GM12878 (cell line): ENCODE measurements around the gene STXBP3. TPM values are rescaled to one million over a fixed set of nuclear protein-coding genes. Genes with fewer than 3 reads are reported as not detected.

ENCODE experiments used
- ATAC-seq: fragments of 200-7000 bp; cut with Tn5 transposase; 3 replicates; pipeline ENCODE4 v1.9.1; 2020; ENCODE audit warnings: mild to moderate bottlenecking, moderate library complexity
- BruUV-seq: library from RNA; stranded (reverse); fragments of 400-500 nt; replicated peaks from 2 replicates; lab custom pipeline; 2021; lab: Mats Ljungman, UMichigan
- CTCF ChIA-PET: fragments of 300-600 bp; sonication (Branson Sonifier 250); formaldehyde crosslinking; extraction: SDS; loops from one replicate; lab custom pipeline; 2021; ENCODE audit warnings: inconsistent platforms; lab: Yijun Ruan, JAX
- POLR2A ChIA-PET: fragments of 350-600 bp; formaldehyde crosslinking; extraction: SDS; loops from one replicate; lab custom pipeline; 2021; ENCODE audit warnings: inconsistent platforms; lab: Charles Lee
- RAD21 ChIA-PET: fragments of 300-600 bp; sonication (Branson Sonifier 250); formaldehyde crosslinking; loops from one replicate; lab custom pipeline; 2023; ENCODE audit warnings: antibody characterized with exemption; ENCODE audit not compliant: unreplicated experiment; lab: Charles Lee
- SMC1A ChIA-PET: fragments of 300-600 bp; sonication (Branson Sonifier 250); formaldehyde crosslinking; loops from one replicate; lab custom pipeline; 2023; ENCODE audit not compliant: unreplicated experiment, uncharacterized antibody; lab: Charles Lee
- DNase-seq: peaks from one replicate; pipeline ENCODE4 v3.0.0-alpha.2; 2011; ENCODE audit warnings: low read depth, low spot score
- FAIRE-seq: peaks from 3 replicates; lab custom pipeline; 2011; peaks lifted over from hg19 to GRCh38; lab: Jason Lieb, UNC
- H2AFZ ChIP-seq: 2 replicates; pipeline ENCODE4 v1.6.0; 2011; ENCODE audit warnings: low read depth, low read length, control low read depth; ENCODE audit not compliant: control insufficient read depth
- H3K27ac ChIP-seq: 2 replicates; pipeline ENCODE4 v1.5.1; 2011; ENCODE audit warnings: control low read depth; ENCODE audit not compliant: control insufficient read depth, insufficient read depth
- H3K27me3 ChIP-seq, 2 experiments: replicated peaks in 1 of 2; 2 replicates each; pipeline versions ENCODE4 v1.6.0 to v1.6.1; 2011; ENCODE audit warnings: low read length in 1 of 2; ENCODE audit not compliant: control insufficient read depth in 2 of 2, insufficient read depth in 2 of 2
- H3K36me3 ChIP-seq, 2 experiments: 2 replicates each; pipeline ENCODE4 v1.5.1; 2011; ENCODE audit warnings: low read length in 1 of 2; ENCODE audit not compliant: control insufficient read depth in 2 of 2, insufficient read depth in 2 of 2
- H3K4me1 ChIP-seq: 2 replicates; pipeline ENCODE4 v1.6.1; 2011; ENCODE audit warnings: mild to moderate bottlenecking, low read length, moderate library complexity, mixed read lengths; ENCODE audit not compliant: control insufficient read depth, insufficient read depth
- H3K4me2 ChIP-seq: 2 replicates; pipeline ENCODE4 v1.6.0; 2011; ENCODE audit warnings: control low read depth; ENCODE audit not compliant: control insufficient read depth, insufficient read depth
- H3K4me3 ChIP-seq: fragments of 200-600 bp; sonication (generic); 2 replicates; pipeline ENCODE4 v1.5.1; 2016
- H3K79me2 ChIP-seq: 2 replicates; pipeline ENCODE4 v1.6.0; 2011; ENCODE audit warnings: low read length; ENCODE audit not compliant: control insufficient read depth, insufficient read depth
- H3K9ac ChIP-seq: 2 replicates; pipeline ENCODE4 v1.8.0; 2011; ENCODE audit warnings: low read length, control low read depth, mixed read lengths; ENCODE audit not compliant: control insufficient read depth, insufficient read depth
- H3K9me3 ChIP-seq: replicated peaks from 3 replicates; pipeline ENCODE4 v1.5.1; 2011; ENCODE audit warnings: mild to moderate bottlenecking, low read length; ENCODE audit not compliant: control insufficient read depth, insufficient read depth
- H4K20me1 ChIP-seq: 2 replicates; pipeline ENCODE4 v1.6.0; 2011; ENCODE audit not compliant: control insufficient read depth, insufficient read depth
- CBX3 ChIP-seq: fragments of 200-600 bp; sonication (generic); IDR thresholded peaks from 2 replicates; pipeline ENCODE4 v1.6.1; 2016; ENCODE audit warnings: low read depth, borderline replicate concordance
- CBX5 ChIP-seq: sonication (generic); IDR thresholded peaks from 2 replicates; pipeline ENCODE4 v1.6.1; 2016; ENCODE audit warnings: low read depth, moderate library complexity, mild to moderate bottlenecking, inconsistent platforms
- CTCF ChIP-seq, 3 experiments: IDR thresholded peaks in 2 of 3; conservative IDR thresholded peaks in 1 of 3; 2 replicates each; pipeline ENCODE4 v1.5.1; 2011; ENCODE audit warnings: low read depth in 3 of 3, low read length in 3 of 3, mild to moderate bottlenecking in 3 of 3, control low read depth in 2 of 3, moderate library complexity in 2 of 3, inconsistent platforms in 1 of 3, mixed read lengths in 1 of 3; ENCODE audit not compliant: control insufficient read depth in 2 of 3, insufficient read depth in 1 of 3; ENCODE audit errors: extremely low read depth in 1 of 3
- MTA2 ChIP-seq: fragments of 450-650 bp; IDR thresholded peaks from 2 replicates; pipeline ENCODE4 v1.6.1; 2016; ENCODE audit warnings: low read depth, mild to moderate bottlenecking, moderate library complexity
- MYB ChIP-seq: fragments of 150-350 bp; IDR thresholded peaks from 2 replicates; pipeline ENCODE4 v1.6.1; 2014; ENCODE audit warnings: mild to moderate bottlenecking, low read depth, low read length, borderline replicate concordance
- NKRF ChIP-seq: fragments of 450-650 bp; conservative IDR thresholded peaks from 2 replicates; pipeline ENCODE4 v1.6.1; 2017; ENCODE audit warnings: mild to moderate bottlenecking, moderate library complexity
- PKNOX1 ChIP-seq: fragments of 450-650 bp; IDR thresholded peaks from 2 replicates; pipeline ENCODE4 v1.6.1; 2016; ENCODE audit warnings: mild to moderate bottlenecking
- RAD21 ChIP-seq: IDR thresholded peaks from 2 replicates; pipeline ENCODE4 v1.6.1; 2011; ENCODE audit warnings: mild to moderate bottlenecking, low read depth, low read length, moderate library complexity; ENCODE audit not compliant: insufficient read depth
- SIX5 ChIP-seq: IDR thresholded peaks from 2 replicates; pipeline ENCODE4 v1.6.1; 2011; ENCODE audit warnings: mild to moderate bottlenecking, low read depth, low read length, moderate library complexity; ENCODE audit not compliant: severe bottlenecking
- STAT1 ChIP-seq: fragments of 450-650 bp; conservative IDR thresholded peaks from 2 replicates; pipeline ENCODE4 v1.6.1; 2014; ENCODE audit warnings: antibody characterized with exemption, mild to moderate bottlenecking
- ZBTB33 ChIP-seq: fragments of 450-650 bp; IDR thresholded peaks from 2 replicates; pipeline ENCODE4 v1.6.1; 2017; ENCODE audit warnings: mild to moderate bottlenecking
- ZSCAN29 ChIP-seq: fragments of 450-650 bp; IDR thresholded peaks from 2 replicates; pipeline ENCODE4 v1.6.1; 2017; ENCODE audit warnings: mild to moderate bottlenecking, moderate library complexity
- WGBS: methylation state at CpG from one replicate; pipeline ENCODE4 v1.1.6; 2016; ENCODE audit warnings: low lambda C conversion rate; ENCODE audit not compliant: insufficient replicate concordance, insufficient coverage; ENCODE audit errors: missing lambda C conversion rate; 5-methylcytosine and 5-hydroxymethylcytosine counted together
- in situ Hi-C: fragments of 300-500 bp; cut with MboI; formaldehyde crosslinking; loops from 9 replicates; pipeline ENCODE4 v1.14.3; 2018; ENCODE audit warnings: mixed read lengths
- intact Hi-C: fragments of 100-400 bp; cut with micrococcal nuclease; formaldehyde crosslinking; loops from one replicate; pipeline ENCODE4 v1.14.2; 2022; ENCODE audit not compliant: unreplicated experiment
- polyA plus RNA-seq, 11 experiments: library from polyadenylated mRNA; depleted of rRNA in 4 of 11; unstranded in 6 of 11; stranded (reverse) in 5 of 11; fragments of >200 nt; fragmentation: Nextera tagmentation in 4 of 11; fragmentation: Illumina TruSeq in 1 of 11; extraction: Ambion mirVana in 4 of 11; extraction: Trizol in 1 of 11; gene quantifications; 1 replicate in 1 of 11; 2 replicates in 10 of 11; pipeline versions ENCODE4 v1.2.1 to v1.2.3, GENCODE V29; 2011 to 2016; ENCODE audit warnings: inconsistent platforms in 2 of 11, missing spikeins in 2 of 11, low read depth in 1 of 11
- total RNA-seq, 4 experiments: library from RNA; depleted of rRNA in 3 of 4; stranded (reverse); fragments of >200 nt in 3 of 4; fragmentation: Illumina TruSeq in 1 of 4; extraction: Trizol in 1 of 4; gene quantifications; 2 replicates each; pipeline versions ENCODE4 v1.2.1 to v1.2.3, GENCODE V29; 2013 to 2021

STXBP3 gene
- total and polyA plus RNA-seq, 10 of the 15 experiments (the other 5 are each of a cell fraction or from before 2014, with no cell fraction given) = 19.6 to 35.1 (median 27.3) TPM

GRCh38 chr1:108706643-108707042 lies 39.8 kb upstream of the STXBP3 start (continued):
- no peak for TF ChIP-seq NKRF
- TF ChIP-seq, all 136 proteins: peak for 0

- Histone ChIP-seq H3K4me1 (peaks cover 1% of the 10 kb centered on the region; the same call in 1 of the 2 replicates), H3K9ac (no peak overlapping the region), H3K27ac (no peak overlapping the region), H2AFZ (no peak overlapping the region), H3K27me3 (no peaks in the 10 kb centered on the region; a peak in 1 of 4 replicates), H3K36me3 (no peaks in the 10 kb centered on the region), H3K4me2 (no peak overlapping the region), H3K9me3 (no peaks in the 10 kb centered on the region), H3K79me2 (no peaks in the 10 kb centered on the region), H4K20me1 (no peaks in the 10 kb centered on the region), H3K4me3 (no peak overlapping the region)
- peak; percentile 52 for FAIRE-seq
- SMC1A ChIA-PET = interaction anchor here (1.1 to 1.9 kb wide), 4 partner anchors 11 to 65 kb away, joined by 3 to 10 read pairs (median 6); partner anchors contain the start of gene PRPF38B
- in situ Hi-C loops (no loop called here), intact Hi-C loops (loop anchor here (5.0 kb wide), 1 partner anchor 197 kb away; no protein-coding TSS in a partner anchor)
- RAD21 ChIA-PET = no interaction called here
- 42% methylated on average over 7 of the region's 7 CpGs for WGBS
- DNase-seq = no peak
- BruUV-seq = no TSS peak
- CTCF ChIA-PET = interaction anchor here (0.6 to 3.2 kb wide), 7 partner anchors 9 to 198 kb away, joined by 3 to 10 read pairs (median 3); partner anchors contain the start of gene PRPF38B
- POLR2A ChIA-PET = interaction anchor here (2.0 kb wide), 1 partner anchor 17 kb away, joined by 7 read pairs; the partner anchor contains the start of gene PRPF38B
- peak; percentile 86 for ATAC-seq
- TF ChIP-seq ZBTB33 (no peak), STAT1 (no peak), CBX5 (no peak), PKNOX1 (peak; percentile 69), ZSCAN29 (no peak), MYB (no peak), RAD21 (peak; percentile 47), SIX5 (no peak), CBX3 (no peak), MTA2 (no peak), CTCF (IDR thresholded peaks at IDR 0.05 in 2 of 3, conservative IDR thresholded peaks at IDR 0.05 in 1 of 3; ENCODE audit: control insufficient read depth in 2 of 3, extremely low read depth in 1 of 3, insufficient read depth in 1 of 3, low read depth in 3 of 3, low read length in 3 of 3) (peak; percentile 33 to 58 (median 36))
Measured at GRCh38 chr1:108708691-108709660, 37.5 kb upstream of the STXBP3 start.
